HG02763 (cell line): Measurements from ENCODE around the gene PDE4B.

Experiments
- ATAC-seq: cut with Tn5 transposase; IDR thresholded peaks from one replicate; pipeline ENCODE4 v1.9.1; 2021; ENCODE audit warnings: mild to moderate bottlenecking, moderate library complexity; ENCODE audit not compliant: unreplicated experiment

The PDE4B gene

DNA sequence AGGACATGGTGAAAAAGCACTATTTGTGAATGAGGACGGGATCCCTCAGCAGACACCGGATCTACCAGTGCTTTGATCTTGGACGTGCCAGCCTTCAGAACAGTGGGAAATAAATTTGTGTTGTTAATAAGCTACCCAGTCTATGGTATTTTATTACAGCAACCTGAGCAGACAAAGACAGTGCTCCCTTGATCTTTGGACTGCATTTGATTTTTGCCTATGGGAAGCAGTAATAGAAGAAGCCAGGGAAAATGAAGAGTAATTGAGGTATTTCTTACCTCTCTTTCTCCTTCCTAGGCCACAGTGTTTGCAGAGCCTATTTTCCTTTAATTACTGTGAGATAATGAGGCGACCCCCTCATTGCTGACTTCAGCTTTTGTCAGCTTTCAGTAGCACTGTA is 87.9 kb downstream of the PDE4B start:
- no peak for ATAC-seq

DNA sequence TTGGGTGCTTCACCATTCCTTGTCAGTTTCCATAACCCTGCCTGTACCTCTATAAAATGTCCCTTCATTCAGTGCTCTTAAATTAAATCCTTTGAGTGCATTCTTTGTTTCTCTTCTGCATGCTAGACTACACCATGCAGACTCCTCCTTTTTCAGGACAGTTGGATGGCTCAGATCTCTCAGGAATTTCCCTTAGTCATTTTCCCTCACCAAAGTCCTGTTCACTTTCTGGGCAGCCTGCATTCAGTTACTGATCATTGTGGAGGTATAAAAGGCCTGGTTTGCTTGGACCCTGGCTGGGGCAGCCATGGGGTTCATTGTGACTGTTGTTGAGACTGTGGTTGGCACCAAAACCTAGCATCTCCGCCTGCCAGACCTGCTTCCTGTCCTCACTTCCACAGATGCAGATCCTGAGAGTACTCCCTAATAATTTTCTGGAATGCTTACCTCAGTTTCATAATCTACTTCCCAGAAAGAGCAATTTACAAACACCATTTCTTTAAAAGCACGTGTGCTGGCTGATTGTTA is 88.4 kb downstream of the PDE4B start:
- ATAC-seq: no peak

DNA sequence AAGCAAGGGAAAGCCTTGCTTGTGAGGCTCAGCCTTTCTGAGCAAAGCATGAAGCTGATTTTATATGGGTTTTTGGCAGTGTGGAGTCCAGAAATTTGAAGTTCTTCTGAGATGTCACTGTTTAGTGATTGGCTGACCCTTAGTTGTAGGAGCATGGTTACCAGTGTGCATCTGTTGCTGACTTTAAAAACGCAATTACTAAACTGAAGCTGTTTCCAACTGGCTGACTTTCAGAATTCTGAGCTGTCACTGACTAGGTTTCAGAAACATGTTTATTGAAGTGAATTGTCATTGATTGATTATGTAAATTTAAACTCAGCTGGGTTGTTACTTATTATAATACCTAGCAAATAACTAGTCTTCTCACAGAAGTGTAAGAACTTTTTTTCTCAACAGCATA is 89.4 kb downstream of the PDE4B start:
- ATAC-seq: no peak

DNA sequence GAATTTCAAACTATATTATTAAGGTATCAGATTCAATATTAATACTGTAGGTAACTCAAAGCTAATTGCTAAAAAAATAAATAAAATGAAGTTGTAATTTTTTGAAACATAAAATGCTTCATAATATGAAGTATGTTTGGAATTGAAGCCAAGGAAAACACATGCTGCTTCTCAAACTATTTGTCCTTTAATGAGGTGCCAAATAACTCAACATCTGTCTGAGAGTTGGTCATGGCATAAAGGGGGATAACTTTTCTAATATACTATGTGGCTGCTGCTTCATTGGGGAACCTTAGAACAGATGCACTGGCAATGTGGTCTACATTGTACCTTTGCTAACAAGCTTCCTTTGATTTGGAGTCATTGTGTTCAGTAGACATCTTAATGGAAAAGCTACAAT is 96.7 kb downstream of the PDE4B start:
- ATAC-seq: no peak

DNA sequence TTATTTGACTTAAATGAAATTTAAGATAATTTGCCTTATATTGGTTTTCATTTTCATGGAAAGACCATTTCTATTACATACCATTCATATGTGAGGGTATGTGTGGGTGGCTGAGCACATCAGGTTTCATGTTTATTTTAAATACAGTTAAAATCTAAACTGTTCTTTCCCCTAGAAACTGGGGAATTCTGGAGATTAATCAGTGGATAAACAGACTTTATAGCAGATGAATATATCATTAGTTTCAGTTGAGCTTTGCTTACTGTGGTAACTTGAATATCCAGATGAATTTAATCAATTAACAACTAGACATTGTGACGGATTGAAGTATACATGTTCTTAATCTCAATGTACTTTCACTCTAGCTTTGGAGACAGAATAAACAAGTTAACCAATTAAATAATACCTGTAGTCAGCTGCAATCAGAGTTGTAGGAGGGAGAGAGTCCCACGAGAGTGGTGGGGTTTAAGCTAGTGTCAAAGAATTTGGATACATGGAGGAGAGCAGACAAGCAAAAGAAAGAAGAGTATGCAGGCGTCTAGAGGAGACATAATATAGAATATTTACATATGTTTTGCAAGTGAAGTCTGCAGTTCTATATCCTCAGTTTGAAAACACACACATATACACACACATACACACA is 97.6 kb downstream of the PDE4B start:
- no peak for ATAC-seq

DNA sequence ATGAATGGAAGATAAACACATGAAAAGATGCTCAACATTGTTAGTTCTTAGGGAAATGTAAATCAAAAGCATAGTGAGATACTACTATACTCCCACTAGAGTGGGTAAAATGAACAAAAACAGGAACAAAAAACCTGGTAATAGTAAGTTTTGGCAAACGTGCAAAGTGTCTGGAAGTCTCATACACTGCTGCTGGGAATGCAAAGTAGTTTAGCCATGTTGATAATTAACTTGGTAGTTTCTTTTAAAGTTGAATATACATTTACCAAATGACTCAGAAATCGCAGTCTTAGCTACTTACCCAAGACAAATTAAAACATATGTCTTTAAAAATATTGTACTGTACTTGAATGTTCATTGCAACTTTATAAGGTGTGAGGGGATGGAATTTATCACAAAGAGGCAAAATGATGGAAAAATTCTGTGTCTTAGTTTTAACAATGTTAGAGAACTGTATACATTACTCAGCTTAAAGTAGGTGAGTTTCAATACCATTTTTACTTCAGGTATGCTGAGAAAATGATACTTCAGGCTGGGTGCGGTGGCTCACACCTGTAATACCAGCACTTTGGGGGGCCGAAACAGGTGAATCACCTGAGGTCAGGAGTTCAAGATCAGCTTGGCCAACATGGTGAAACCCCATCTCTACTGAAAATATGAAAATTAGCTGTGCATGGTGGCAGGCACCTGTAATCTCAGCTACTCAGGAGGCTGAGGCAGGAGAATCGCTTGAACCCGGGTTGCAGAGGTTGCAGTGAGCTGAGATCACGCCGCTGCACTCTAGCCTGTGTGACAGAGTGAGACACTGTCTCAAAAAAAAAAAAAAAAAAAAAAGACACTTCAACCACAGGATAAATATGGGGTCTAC is 102.3 kb downstream of the PDE4B start:
- ATAC-seq: peak; percentile 88

DNA sequence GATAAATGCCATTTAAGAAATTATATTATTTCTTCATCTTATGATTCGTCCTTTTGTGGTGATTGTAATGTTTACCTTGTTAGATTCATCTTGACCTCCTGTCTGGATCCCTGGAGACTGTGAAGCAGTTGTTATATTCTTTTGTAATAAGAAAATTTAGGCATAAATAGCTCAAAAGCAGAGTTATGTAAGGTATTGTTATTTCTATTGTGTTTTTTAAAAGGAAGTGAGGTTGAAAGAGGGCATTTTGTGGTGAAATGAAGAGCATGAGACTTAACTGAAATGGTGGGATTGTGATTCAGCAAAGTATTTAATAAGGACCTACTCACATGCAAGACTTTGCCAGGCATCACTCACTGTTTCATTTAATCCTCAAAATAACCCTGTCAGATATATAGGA is 104.0 kb downstream of the PDE4B start:
- ATAC-seq: no peak

DNA sequence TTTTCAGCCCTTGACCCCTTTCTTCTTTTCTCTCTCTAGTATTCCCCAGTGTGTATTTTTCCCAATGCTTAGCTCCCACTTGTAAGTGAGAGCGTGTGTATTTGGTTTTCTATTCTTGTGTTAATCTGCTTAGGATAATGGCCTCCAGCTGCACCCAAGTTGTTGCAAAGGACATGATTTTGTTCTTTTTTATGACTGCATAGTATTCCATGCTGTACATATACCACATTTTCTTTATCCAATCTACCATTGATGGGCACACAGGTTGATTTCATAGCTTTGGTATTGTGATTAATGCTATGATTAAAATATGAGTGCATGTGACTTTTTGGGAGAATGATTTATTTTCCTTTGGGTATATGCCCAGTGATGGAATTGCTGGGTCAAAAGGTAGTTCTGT is 104.8 kb downstream of the PDE4B start:
- no peak for ATAC-seq

DNA sequence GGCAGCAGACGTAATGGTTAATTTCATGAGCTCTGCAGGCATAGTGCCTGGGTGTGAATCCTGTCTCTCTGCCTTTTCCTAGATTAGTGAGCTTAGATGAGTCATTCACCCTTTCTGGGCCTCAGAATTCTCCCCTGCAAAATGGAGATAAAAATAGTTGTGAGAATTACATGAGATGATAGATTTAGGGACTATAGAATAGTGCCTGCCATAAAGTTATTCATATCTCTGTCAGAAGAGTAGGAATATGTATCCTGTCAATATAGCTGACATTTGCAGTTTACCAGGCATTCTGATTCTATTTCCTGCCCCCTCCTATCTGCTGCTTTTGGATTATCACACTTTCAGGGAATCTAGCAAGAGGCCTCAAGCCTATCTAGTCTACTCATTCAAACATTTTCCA is 112.0 kb downstream of the PDE4B start:
- no peak for ATAC-seq

DNA sequence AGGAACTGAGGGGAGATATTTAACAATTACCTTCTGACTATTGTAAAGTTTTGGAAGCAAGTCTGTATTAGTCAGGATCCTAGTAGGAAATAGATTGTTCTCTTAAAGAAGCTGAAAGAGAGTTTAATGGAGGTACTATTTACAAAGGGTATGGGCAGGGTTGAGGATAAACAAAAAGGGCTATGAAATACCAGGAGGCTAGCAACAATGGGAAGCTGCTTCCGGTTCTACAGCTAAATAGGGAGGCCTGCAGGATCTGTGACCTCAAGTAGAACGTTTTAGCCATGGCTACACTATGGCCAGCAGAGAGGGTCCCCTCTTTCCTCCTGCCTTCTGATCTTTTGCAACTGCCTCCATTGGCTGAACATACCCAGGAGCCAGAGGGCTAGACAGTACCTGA is 117.7 kb downstream of the PDE4B start:
- ATAC-seq: no peak

DNA sequence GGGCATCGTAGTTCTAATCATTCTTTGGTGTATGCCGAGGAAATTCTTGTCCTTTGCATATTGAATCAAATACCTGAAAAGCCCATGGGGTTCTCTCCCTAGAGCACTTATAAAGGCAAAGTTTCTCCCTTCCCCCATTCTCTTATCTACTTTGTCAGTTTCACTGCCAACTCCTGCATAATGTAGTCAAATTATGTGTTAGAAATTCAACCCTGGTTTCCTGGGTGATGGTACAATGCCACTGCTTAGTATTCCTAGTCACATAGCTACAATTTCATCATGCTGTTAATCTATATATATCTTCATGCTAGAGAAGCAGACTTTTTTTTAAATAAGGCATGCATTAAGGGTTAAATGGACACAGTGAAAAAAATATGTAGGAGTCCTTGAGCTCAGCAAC is 119.0 kb downstream of the PDE4B start:
- no peak for ATAC-seq

DNA sequence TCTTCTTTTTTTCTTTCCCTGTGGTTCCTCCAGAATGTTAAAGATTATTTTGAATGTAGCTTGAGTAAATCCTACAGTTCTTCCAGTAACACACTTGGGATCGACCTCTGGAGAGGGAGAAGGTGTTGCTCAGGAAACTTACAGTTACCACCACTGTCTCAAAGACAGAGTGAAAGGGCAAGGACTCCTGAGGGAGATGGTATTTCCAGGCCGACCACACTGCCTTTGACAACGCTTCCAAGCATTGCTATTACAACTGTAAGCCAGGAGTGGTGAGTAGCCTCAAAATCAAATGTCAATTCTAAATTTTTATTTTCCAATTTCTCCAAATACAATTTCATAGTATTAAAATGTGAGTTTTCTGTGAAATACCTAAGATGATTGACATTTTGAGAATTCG is 125.9 kb downstream of the PDE4B start:
- no peak for ATAC-seq

DNA sequence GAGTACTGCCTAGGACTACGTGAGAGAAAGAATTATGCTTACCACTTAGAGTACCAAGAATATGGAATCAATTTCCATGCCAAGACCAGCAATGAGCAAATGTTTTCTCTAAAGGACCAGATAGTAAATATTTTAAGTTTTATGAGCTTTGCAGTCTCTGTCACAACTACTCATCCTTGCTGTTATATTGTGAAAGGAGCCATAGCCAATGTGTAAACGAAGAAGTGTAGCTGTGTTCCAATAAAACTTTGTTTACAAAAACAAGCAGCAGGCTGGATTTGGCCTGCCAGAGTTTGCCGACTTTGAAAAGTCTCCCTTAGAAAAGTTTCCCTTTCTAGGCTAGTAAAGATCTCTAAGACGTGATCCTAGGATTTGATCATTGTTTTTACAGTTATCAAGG is 128.8 kb downstream of the PDE4B start:
- ATAC-seq: no peak

DNA sequence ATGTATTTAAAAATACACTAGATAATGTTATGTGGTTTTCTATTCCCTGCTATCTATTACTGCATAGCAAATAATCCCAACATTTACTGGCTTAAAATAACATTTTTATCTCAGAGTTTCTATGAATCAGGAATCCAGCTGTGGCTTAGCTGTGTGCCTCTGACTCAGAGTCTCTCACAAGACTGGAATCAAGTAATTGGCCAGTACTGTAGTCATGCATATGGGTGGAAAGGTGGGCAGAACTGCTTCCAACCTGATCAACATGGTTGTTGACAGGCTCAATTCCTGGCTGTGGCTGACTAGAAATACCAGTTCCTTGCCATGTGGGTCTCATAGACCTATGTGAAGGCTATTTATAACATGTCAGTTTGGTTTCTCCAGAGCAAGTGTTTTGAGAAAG is 131.8 kb downstream of the PDE4B start:
- ATAC-seq: no peak

DNA sequence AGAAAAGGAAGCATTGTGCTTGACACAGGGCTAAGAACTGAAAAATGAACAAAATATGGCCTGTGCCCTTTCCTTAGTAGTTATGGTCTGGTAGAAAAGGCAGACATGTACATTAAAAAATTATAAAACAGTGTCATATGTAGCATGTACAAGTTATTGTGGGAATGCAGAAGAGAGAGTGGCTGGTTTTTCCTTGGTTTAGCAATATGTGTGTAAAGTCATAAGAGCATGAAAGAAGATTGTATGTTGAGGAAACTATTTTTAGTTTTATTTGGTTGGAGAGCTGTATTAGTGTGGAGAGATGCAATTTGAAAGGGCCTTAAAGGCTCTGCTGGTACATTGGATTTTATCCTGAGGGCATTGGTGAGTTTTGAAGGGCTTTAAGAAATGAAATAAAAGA is 145.8 kb downstream of the PDE4B start:
- ATAC-seq: no peak

DNA sequence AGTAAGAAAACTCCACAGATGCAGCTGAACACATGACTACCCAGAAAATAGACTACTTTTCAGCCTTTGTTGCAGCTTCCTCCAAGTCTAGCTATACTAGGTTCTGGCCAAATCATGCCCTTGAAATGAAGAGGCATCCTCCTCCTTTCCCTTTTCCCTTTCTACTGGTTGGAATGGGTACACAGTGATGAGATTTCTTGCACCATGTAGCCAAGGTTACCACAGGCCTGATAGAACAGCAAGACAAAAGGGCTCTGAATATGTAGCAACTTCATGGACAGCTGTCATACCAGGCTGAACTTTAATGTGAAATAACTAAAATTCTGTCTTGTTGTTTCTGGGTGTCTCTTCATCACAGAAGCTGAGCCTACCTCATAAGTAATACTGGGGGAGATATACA is 146.5 kb downstream of the PDE4B start:
- ATAC-seq: no peak

DNA sequence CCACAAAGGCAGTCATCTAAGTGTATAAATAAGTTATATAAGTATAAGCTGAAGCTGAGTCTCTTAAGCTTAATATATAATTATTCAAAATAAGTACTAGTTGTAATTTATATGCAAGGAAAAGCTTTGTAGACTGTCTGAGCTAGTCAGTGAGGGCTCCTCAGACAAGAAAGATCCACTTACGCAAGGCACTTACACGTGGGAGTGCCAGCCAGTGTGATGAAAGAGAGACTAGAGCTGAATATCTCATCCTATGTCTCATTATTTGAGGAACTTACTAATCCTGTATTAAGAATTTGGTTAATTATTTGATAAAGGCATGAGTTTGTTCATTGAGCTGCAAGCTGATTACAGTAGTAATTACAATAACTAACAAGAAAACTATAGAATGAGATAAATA is 146.9 kb downstream of the PDE4B start:
- ATAC-seq: no peak

DNA sequence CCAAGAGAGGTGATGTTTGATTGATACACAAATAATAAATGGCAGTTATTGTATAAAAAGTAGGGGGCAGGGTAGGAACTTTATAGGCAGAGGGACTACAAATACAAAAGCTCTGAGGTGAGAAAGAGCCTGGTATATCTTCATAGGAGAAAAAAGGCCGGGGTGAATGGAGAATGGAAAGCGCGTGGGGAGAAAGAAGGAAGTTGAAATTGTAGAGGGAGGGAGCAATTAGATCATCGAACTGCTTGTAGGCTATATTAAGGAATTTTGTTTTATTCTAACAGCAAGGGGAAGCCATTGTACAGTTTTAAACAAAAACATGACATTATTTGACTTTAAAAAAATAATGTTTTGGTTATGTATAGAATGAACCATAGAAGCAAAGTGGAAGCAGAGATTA is 147.4 kb downstream of the PDE4B start:
- no peak for ATAC-seq

DNA sequence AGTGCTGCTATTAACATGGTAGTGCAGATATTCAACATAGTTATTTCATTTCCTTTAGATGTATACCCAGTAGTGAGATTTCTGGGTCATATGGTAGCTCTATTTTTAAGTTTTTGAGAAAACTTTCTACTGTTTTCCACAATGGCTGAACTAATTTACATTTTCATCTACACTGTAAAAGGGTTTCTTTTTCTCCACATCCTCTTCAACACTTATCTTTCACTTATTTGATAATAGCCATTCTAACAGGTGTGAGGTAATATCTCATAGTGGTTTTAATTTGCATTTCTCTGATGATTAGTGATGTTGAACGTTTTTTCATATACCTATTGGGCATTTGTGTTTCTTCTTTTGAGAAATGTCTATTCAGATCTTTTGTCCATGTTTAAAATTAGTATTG is 149.8 kb downstream of the PDE4B start:
- peak; percentile 48 for ATAC-seq

DNA sequence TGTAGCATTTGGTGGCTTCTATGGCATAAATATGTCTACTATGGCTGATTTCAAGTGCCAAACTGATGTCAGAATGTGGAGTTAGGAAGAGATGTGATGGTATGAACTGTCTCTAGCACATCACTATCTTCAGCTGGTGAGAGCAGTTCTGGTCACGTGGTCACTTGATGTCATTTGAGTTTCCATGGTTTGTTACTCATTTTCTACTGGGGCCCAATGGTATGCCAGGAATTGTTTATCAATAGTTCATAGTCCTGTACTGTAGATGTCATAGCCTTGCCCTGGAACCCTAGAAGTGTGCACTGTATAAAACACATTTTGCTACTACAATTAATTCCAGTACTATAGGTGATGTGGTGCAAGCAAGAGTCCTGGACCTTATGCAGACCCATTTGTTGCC is 153.7 kb downstream of the PDE4B start:
- ATAC-seq: no peak

DNA sequence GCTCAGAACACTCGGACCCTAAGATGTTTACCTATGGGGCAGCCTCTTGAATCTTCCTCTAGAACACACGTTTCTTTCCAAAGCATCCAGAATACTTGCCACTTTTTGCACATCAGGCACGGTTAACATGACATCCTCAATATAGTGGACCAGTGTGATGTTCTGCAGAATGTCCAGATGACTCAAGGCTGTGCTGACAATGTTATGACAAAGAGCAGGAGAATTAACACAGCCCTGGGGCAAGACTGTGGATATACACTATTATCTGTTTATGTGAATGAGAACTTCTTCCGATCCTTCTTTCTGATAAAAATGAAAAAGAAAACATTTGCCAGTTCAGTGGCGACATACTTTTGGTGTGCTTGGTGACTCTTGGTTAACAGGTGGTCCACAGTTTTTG is 154.3 kb downstream of the PDE4B start:
- no peak for ATAC-seq

DNA sequence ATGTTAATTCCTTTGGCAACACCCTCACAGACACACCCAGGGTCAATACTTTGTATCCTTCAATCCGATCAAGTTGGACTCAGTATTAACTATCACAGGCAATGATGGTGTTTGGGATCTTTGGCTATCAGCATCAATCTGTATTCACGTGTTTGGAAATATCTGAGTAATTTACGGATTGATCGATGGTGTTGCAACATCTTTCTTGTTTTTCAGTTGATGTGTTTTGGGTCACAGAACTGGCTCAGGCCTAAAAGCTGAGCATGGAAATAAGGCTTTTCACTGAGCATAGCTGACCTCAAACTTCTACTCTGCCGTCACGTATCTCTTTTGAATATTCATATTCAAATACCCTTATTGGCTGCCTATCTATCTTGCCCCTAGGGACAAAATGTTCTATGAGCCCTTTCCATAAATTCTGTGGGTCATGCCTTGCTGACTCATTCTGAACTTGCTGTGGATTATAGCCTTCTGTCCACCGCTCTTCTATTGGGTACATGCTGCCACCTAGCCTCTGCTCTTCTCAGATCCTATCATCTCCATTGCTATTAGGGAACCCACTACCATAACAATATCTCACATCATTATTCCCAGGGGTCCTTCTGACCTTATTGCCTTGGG is 156.0 kb downstream of the PDE4B start:
- no peak for ATAC-seq
